Lung (tissue), 12 donors: Measurements from ENCODE around the gene ROPN1B. TPM values are rescaled to one million over a fixed set of nuclear protein-coding genes. Genes with fewer than 3 reads are reported as not detected.

Experiments used
- ATAC-seq: fragments of 200-7000 bp; cut with Tn5 transposase; one replicate; pipeline ENCODE4 v1.9.1; 2020; ENCODE audit warnings: moderate number of reproducible peaks; ENCODE audit not compliant: insufficient read depth, low FRiP score
- DNase-seq, 3 donors: peaks; one replicate each; pipeline ENCODE4 v3.0.0-alpha.2; 2013 to 2017
- H3K27ac ChIP-seq, 2 donors: one replicate each; pipeline ENCODE4 v1.5.1; 2013; ENCODE audit warnings: mild to moderate bottlenecking in 2 of 2, moderate library complexity in 2 of 2, control low read depth in 1 of 2, inconsistent platforms in 1 of 2, low read depth in 1 of 2, low read length in 1 of 2
- H3K27me3 ChIP-seq, 3 donors: one replicate each; pipeline ENCODE4 v1.5.1; 2013; ENCODE audit warnings: low read length in 2 of 3; ENCODE audit not compliant: control insufficient read depth in 3 of 3, insufficient read depth in 3 of 3
- H3K36me3 ChIP-seq, 4 donors: one replicate each; pipeline ENCODE4 v1.5.1; 2013; ENCODE audit warnings: low read length in 4 of 4, mild to moderate bottlenecking in 1 of 4, moderate library complexity in 1 of 4; ENCODE audit not compliant: control insufficient read depth in 4 of 4, insufficient read depth in 4 of 4
- H3K4me1 ChIP-seq, 5 donors: one replicate each; pipeline ENCODE4 v1.5.1; 2013; ENCODE audit warnings: low read length in 5 of 5, mild to moderate bottlenecking in 2 of 5, moderate library complexity in 1 of 5; ENCODE audit not compliant: control insufficient read depth in 5 of 5, insufficient read depth in 5 of 5
- H3K4me3 ChIP-seq: one replicate; pipeline ENCODE4 v1.5.1; 2013; ENCODE audit warnings: mild to moderate bottlenecking, control low read depth, moderate library complexity
- H3K9ac ChIP-seq, 2 donors: one replicate each; pipeline ENCODE4 v1.5.1; 2013; ENCODE audit warnings: low read length in 2 of 2, control low read depth in 1 of 2; ENCODE audit not compliant: insufficient read depth in 1 of 2
- H3K9me3 ChIP-seq, 4 donors: one replicate each; pipeline ENCODE4 v1.5.1; 2013; ENCODE audit warnings: low read length in 3 of 4, mild to moderate bottlenecking in 1 of 4, moderate library complexity in 1 of 4; ENCODE audit not compliant: control insufficient read depth in 4 of 4, insufficient read depth in 3 of 4
- WGBS, 2 donors: extraction: QIAGEN DNeasy Blood & Tissue Kit; methylation state at CpG; one replicate each; pipeline ENCODE4 v1.1.7; 2013; 5-methylcytosine and 5-hydroxymethylcytosine counted together
- polyA plus RNA-seq, 2 donors: library from polyadenylated mRNA; stranded (reverse); fragments of 200-250 nt; gene quantifications; one replicate each; pipeline ENCODE4 v1.2.1, GENCODE V29; 2013
- total RNA-seq, 2 donors: library from RNA; depleted of rRNA in 1 of 2; stranded (reverse); fragments of >200 nt in 1 of 2; gene quantifications; one replicate each; pipeline ENCODE4 v1.2.1, GENCODE V29; 2014 to 2021
- TF ChIP-seq, protein P1 (sequence below): IDR thresholded peaks from 2 replicates; pipeline ENCODE4 v1.5.1; 2012; ENCODE audit warnings: mild to moderate bottlenecking; ENCODE audit errors: control extremely low read depth, extremely low read depth
- donor health status: control.
- donor health status: control.
- donor health status: Bipolar disorder and iron deficiency.
- donor health status: healthy.
- donor health status: DM: yes; HTN: yes; CAD: no.

Gene ROPN1B
- total and polyA plus RNA-seq, 4 donors, result 0.14 to 0.67 (median 0.47) TPM

DNA sequence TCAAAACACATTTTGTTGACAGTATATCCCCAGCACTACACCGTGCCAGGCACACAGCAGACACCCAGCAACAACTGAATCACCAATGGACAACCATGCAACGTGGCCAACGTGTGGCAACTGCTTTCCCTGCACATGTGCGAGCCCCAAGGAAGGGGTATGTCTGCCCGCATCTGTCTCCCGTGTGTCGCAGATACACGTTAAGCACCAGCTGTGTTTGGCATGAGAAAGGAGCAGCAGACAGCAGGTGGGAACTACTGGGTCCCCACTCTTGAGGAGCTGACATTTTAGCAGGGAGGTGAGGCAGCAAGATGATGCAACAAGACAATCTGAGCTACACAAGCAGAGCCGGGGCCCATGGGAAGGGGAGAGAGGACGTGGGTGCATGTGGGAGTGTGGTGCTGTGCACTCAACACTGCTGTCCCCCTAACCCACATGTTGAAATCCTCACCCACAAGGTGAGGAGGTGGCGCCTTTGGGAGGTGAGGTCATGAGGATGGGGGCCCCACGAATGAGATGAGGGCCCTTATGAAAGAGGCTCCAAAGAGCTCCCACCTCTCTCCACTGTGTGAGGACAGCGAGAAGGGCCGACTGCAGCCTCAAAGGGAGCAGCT, 56.2 kb downstream of the ROPN1B start:
- no peak overlapping the region for H3K9ac ChIP-seq
- peaks cover 0 to 11% (median 4%) of the 10 kb centered on the region in 4 donors for H3K9me3 ChIP-seq
- WGBS, 2 donors, result 84 to 87% methylated on average over 14 of the region's 14 CpGs
- no peak overlapping the region for H3K27ac ChIP-seq
- DNase-seq (no peak), ATAC-seq (no peak)
- H3K27me3 ChIP-seq, result no peaks in the 10 kb centered on the region
- no peaks in the 10 kb centered on the region for H3K4me1 ChIP-seq
- H3K36me3 ChIP-seq, result peaks cover 0 to 30% (median 24%) of the 10 kb centered on the region in 4 donors
- TF ChIP-seq, protein P1, sequence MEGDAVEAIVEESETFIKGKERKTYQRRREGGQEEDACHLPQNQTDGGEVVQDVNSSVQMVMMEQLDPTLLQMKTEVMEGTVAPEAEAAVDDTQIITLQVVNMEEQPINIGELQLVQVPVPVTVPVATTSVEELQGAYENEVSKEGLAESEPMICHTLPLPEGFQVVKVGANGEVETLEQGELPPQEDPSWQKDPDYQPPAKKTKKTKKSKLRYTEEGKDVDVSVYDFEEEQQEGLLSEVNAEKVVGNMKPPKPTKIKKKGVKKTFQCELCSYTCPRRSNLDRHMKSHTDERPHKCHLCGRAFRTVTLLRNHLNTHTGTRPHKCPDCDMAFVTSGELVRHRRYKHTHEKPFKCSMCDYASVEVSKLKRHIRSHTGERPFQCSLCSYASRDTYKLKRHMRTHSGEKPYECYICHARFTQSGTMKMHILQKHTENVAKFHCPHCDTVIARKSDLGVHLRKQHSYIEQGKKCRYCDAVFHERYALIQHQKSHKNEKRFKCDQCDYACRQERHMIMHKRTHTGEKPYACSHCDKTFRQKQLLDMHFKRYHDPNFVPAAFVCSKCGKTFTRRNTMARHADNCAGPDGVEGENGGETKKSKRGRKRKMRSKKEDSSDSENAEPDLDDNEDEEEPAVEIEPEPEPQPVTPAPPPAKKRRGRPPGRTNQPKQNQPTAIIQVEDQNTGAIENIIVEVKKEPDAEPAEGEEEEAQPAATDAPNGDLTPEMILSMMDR, result no peak
- no peak overlapping the region for H3K4me3 ChIP-seq

DNA sequence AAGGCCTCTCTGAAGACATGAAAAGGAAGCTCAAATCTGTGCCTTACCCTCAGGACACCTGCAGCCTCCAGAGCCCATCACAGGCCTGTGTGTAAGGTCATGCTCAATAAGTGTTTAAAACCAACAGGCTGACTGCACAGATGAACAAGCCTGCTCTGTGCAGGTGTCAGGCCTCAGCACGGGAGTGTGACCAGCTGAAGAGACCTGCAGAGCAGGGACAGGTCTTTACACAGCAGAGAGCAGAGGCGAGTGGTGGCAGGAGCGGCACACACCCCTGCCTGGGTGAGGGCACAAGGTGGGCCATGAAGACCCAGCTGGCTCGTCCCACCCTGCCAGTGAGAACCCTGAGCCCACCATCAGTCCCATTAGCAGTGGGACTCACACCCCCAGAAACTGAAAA, 56.9 kb downstream of the ROPN1B start:
- Histone ChIP-seq H3K27me3 (no peaks in the 10 kb centered on the region), H3K36me3 (peaks cover 0 to 30% (median 24%) of the 10 kb centered on the region in 4 donors), H3K4me3 (no peak overlapping the region), H3K9me3 (peaks cover 0 to 11% (median 4%) of the 10 kb centered on the region in 4 donors), H3K9ac (no peak overlapping the region), H3K27ac (no peak overlapping the region), H3K4me1 (no peaks in the 10 kb centered on the region)
- WGBS, 2 donors, result 93 to 98% methylated on average over 4 of the region's 4 CpGs
- ATAC-seq (no peak), DNase-seq (no peak)
- TF ChIP-seq, protein P1, result no peak

DNA sequence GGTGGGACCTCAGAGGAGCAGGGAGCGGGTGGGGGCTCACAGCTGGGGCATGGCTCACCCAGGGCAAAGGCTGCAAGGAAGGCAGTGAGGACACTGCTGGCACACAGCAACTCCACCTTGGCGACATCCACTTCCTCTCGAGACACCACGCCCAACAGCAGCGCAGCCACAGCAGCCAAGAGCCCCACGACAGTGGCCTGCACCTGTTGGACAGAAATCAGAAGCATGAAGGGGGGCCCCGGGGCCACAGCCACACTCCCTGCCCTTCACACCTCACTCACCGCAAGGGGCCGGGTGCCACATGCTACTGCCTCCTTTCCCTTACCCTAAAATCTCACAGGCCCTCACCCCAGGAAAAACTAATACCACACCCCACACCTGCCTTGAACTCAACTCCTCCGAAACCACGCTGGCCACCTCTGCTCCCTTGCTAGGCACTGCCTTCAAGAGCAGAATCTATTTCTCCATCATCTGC, 57.3 kb downstream of the ROPN1B start:
- H3K9me3 ChIP-seq, result peaks cover 0 to 11% (median 4%) of the 10 kb centered on the region in 4 donors
- 89 to 91% methylated on average over 11 of the region's 11 CpGs for WGBS, 2 donors

More for the DNA sequence above, 57.3 kb downstream of the ROPN1B start:
- H3K4me1 ChIP-seq, result no peaks in the 10 kb centered on the region
- no peak for ATAC-seq
- no peak overlapping the region for H3K27ac ChIP-seq
- no peak overlapping the region for H3K4me3 ChIP-seq
- H3K27me3 ChIP-seq, result no peaks in the 10 kb centered on the region
- H3K9ac ChIP-seq, result no peak overlapping the region
- H3K36me3 ChIP-seq, result peaks cover 0 to 30% (median 23%) of the 10 kb centered on the region in 4 donors
- no peak for DNase-seq
- TF ChIP-seq, protein P1, result no peak
